ENCODE measurements around the gene TANC1.

GRCh38 chr2:159183346-159183745 is 214.9 kb downstream of the TANC1 start:
- TF ChIP-seq, protein P1, sequence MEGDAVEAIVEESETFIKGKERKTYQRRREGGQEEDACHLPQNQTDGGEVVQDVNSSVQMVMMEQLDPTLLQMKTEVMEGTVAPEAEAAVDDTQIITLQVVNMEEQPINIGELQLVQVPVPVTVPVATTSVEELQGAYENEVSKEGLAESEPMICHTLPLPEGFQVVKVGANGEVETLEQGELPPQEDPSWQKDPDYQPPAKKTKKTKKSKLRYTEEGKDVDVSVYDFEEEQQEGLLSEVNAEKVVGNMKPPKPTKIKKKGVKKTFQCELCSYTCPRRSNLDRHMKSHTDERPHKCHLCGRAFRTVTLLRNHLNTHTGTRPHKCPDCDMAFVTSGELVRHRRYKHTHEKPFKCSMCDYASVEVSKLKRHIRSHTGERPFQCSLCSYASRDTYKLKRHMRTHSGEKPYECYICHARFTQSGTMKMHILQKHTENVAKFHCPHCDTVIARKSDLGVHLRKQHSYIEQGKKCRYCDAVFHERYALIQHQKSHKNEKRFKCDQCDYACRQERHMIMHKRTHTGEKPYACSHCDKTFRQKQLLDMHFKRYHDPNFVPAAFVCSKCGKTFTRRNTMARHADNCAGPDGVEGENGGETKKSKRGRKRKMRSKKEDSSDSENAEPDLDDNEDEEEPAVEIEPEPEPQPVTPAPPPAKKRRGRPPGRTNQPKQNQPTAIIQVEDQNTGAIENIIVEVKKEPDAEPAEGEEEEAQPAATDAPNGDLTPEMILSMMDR (IDR thresholded peaks at IDR 0.05) = no peak
- TF ChIP-seq POLR2A (IDR thresholded peaks at IDR 0.05) = no peak
